ENCODE results near the gene STK31.

STK31 gene

GRCh38 chr7:23710000-23710399 is at the start of gene STK31:
STK31 (plus strand) TSS chr7:23710219; CDS start chr7:23710286, 67 bp downstream.
- no peak within 1 kb of the TSS for H3K4me3 ChIP-seq (ENCODE audit: low read depth in 1 of 2, low read length in 2 of 2)
- no peak for ATAC-seq (ENCODE audit: insufficient read depth, low read depth)

GRCh38 chr7:23661385-23661784 is 48.6 kb upstream of the STK31 start:
- ATAC-seq (ENCODE audit: insufficient read depth, low read depth): no peak
- Histone ChIP-seq H3K4me1 (ENCODE audit: insufficient read depth, low read length) (no peaks in the 10 kb centered on the region), H4K20me1 (ENCODE audit: insufficient read depth, low read length) (no peaks in the 10 kb centered on the region), H3K4me3 (ENCODE audit: low read depth in 1 of 2, low read length in 2 of 2) (no peak overlapping the region), H3K9me3 (ENCODE audit: insufficient read depth, low read length, severe bottlenecking) (peaks cover 9% of the 10 kb centered on the region), H2AFZ (ENCODE audit: low read depth, low read length) (no peak overlapping the region), H3K79me2 (ENCODE audit: insufficient read depth, low read length) (no peaks in the 10 kb centered on the region), H3K36me3 (ENCODE audit: insufficient read depth, low read length) (no peaks in the 10 kb centered on the region), H3K4me2 (ENCODE audit: insufficient read depth, low read length) (no peak overlapping the region), H3K27me3 (ENCODE audit: insufficient read depth, low read length, poor library complexity) (no peaks in the 10 kb centered on the region), H3K27ac (ENCODE audit: low read length) (no peak overlapping the region), H3K9ac (ENCODE audit: low read depth, low read length) (no peak overlapping the region)
- TF ChIP-seq CTCF (IDR thresholded peaks at IDR 0.05; ENCODE audit: borderline replicate concordance, extremely low read depth, low read length, poor library complexity, severe bottlenecking) (no peak), EZH2 (IDR thresholded peaks at IDR 0.05; ENCODE audit: borderline replicate concordance, low read depth, low read length, severe bottlenecking) (no peak)
- no peak for DNase-seq

More at GRCh38 chr7:23710000-23710399, at the start of gene STK31:
- Histone ChIP-seq H3K79me2 (ENCODE audit: insufficient read depth, low read length) (no peaks in the 10 kb centered on the region), H3K9ac (ENCODE audit: low read depth, low read length) (no peak within 1 kb of the TSS), H3K27me3 (ENCODE audit: insufficient read depth, low read length, poor library complexity) (no peaks in the 10 kb centered on the region), H2AFZ (ENCODE audit: low read depth, low read length) (no peak within 1 kb of the TSS), H3K4me1 (ENCODE audit: insufficient read depth, low read length) (no peaks in the 10 kb centered on the region), H3K4me2 (ENCODE audit: insufficient read depth, low read length) (no peak within 1 kb of the TSS), H3K9me3 (ENCODE audit: insufficient read depth, low read length, severe bottlenecking) (no peaks in the 10 kb centered on the region), H4K20me1 (ENCODE audit: insufficient read depth, low read length) (no peaks in the 10 kb centered on the region), H3K36me3 (ENCODE audit: insufficient read depth, low read length) (peaks cover 5% of the 10 kb centered on the region; the same call in 1 of the 2 replicates), H3K27ac (ENCODE audit: low read length) (no peak within 1 kb of the TSS)
- TF ChIP-seq CTCF (IDR thresholded peaks at IDR 0.05; ENCODE audit: borderline replicate concordance, extremely low read depth, low read length, poor library complexity, severe bottlenecking): no peak
- no peak for TF ChIP-seq EZH2 (IDR thresholded peaks at IDR 0.05; ENCODE audit: borderline replicate concordance, low read depth, low read length, severe bottlenecking)
- no peak for DNase-seq

- Histone ChIP-seq H3K9ac (ENCODE audit: low read depth, low read length) (no peak overlapping the region), H2AFZ (ENCODE audit: low read depth, low read length) (no peak overlapping the region), H4K20me1 (ENCODE audit: insufficient read depth, low read length) (no peaks in the 10 kb centered on the region), H3K27ac (ENCODE audit: low read length) (no peak overlapping the region), H3K4me2 (ENCODE audit: insufficient read depth, low read length) (no peak overlapping the region), H3K27me3 (ENCODE audit: insufficient read depth, low read length, poor library complexity) (no peaks in the 10 kb centered on the region), H3K36me3 (ENCODE audit: insufficient read depth, low read length) (no peaks in the 10 kb centered on the region), H3K4me1 (ENCODE audit: insufficient read depth, low read length) (no peaks in the 10 kb centered on the region), H3K79me2 (ENCODE audit: insufficient read depth, low read length) (no peaks in the 10 kb centered on the region), H3K9me3 (ENCODE audit: insufficient read depth, low read length, severe bottlenecking) (peaks cover 9% of the 10 kb centered on the region), H3K4me3 (ENCODE audit: low read depth in 1 of 2, low read length in 2 of 2) (no peak overlapping the region)
- TF ChIP-seq CTCF (IDR thresholded peaks at IDR 0.05; ENCODE audit: borderline replicate concordance, extremely low read depth, low read length, poor library complexity, severe bottlenecking) (no peak), EZH2 (IDR thresholded peaks at IDR 0.05; ENCODE audit: borderline replicate concordance, low read depth, low read length, severe bottlenecking) (no peak)
- no peak for ATAC-seq (ENCODE audit: insufficient read depth, low read depth)
- no peak for DNase-seq
Measured at GRCh38 chr7:23662124-23662983, 47.7 kb upstream of the STK31 start.
